Smooth muscle cell (in vitro differentiated cells): ENCODE data around the gene SEC31A. TPM values are rescaled to one million over a fixed set of nuclear protein-coding genes. Genes with fewer than 3 reads are reported as not detected.
A peak's percentile ranks its signal among the peaks of the same experiment; 100 is the strongest.

Source experiments
- DNase-seq: peaks from one replicate; lab custom pipeline; 2025; ENCODE audit not compliant: unreplicated experiment; lab: John Stamatoyannopoulos, UW
- H2AFZ ChIP-seq: fragments of 200-600 bp; sonication (generic); 2 replicates; pipeline ENCODE4 v1.6.0; 2016; ENCODE audit warnings: antibody characterized with exemption, low read depth, mild to moderate bottlenecking
- H3F3A ChIP-seq: fragments of 200-600 bp; sonication (generic); 2 replicates; pipeline ENCODE4 v1.6.0; 2017; ENCODE audit warnings: antibody characterized with exemption, low read depth
- H3K27ac ChIP-seq: fragments of 200-600 bp; sonication (generic); 2 replicates; pipeline ENCODE4 v1.5.1; 2016; ENCODE audit warnings: low read depth, mild to moderate bottlenecking
- H3K27me3 ChIP-seq: fragments of 200-600 bp; sonication (generic); 2 replicates; pipeline ENCODE4 v1.6.1; 2016; ENCODE audit warnings: low read depth, mild to moderate bottlenecking
- H3K36me3 ChIP-seq: fragments of 200-600 bp; sonication (generic); 2 replicates; pipeline ENCODE4 v1.5.1; 2016; ENCODE audit warnings: low read depth
- H3K4me1 ChIP-seq: fragments of 200-600 bp; sonication (generic); 2 replicates; pipeline ENCODE4 v1.5.1; 2016; ENCODE audit warnings: low read depth
- H3K4me2 ChIP-seq: fragments of 200-600 bp; sonication (generic); 2 replicates; pipeline ENCODE4 v1.6.0; 2016; ENCODE audit warnings: mild to moderate bottlenecking
- H3K4me3 ChIP-seq: fragments of 200-600 bp; sonication (generic); 2 replicates; pipeline ENCODE4 v1.5.1; 2016; ENCODE audit warnings: mild to moderate bottlenecking
- H3K79me2 ChIP-seq: fragments of 200-600 bp; sonication (generic); 2 replicates; pipeline ENCODE4 v1.6.0; 2016; ENCODE audit warnings: low read depth, mild to moderate bottlenecking
- H3K9ac ChIP-seq: fragments of 200-600 bp; sonication (generic); 2 replicates; pipeline ENCODE4 v1.6.0; 2016; ENCODE audit warnings: low read depth
- H3K9me3 ChIP-seq: fragments of 200-600 bp; sonication (generic); replicated peaks from 2 replicates; pipeline ENCODE4 v1.5.1; 2016; ENCODE audit warnings: low read depth
- H4K20me1 ChIP-seq: fragments of 200-600 bp; sonication (generic); 2 replicates; pipeline ENCODE4 v1.6.0; 2016; ENCODE audit warnings: low read depth
- CTCF ChIP-seq: fragments of 200-600 bp; sonication (generic); IDR thresholded peaks from 2 replicates; pipeline ENCODE4 v1.5.1; 2017; ENCODE audit warnings: borderline replicate concordance, mild to moderate bottlenecking, antibody characterized with exemption; ENCODE audit not compliant: insufficient read depth, poor library complexity, severe bottlenecking
- WGBS: methylation state at CpG from one replicate; pipeline ENCODE4 v1.1.7; 2016; ENCODE audit warnings: low lambda C conversion rate; 5-methylcytosine and 5-hydroxymethylcytosine counted together
- polyA plus RNA-seq: library from polyadenylated mRNA; unstranded; fragments of >200 nt; fragmentation: Nextera tagmentation; extraction: Ambion mirVana; gene quantifications from 2 replicates; pipeline ENCODE4 v1.2.1, GENCODE V29; 2016
- total RNA-seq: library from RNA; depleted of rRNA; stranded (reverse); fragments of >200 nt; gene quantifications from 2 replicates; pipeline ENCODE4 v1.2.3, GENCODE V29; 2014

The SEC31A gene
- total and polyA plus RNA-seq, 2 experiments from 2014 or later, result 315 to 490 TPM

DNA sequence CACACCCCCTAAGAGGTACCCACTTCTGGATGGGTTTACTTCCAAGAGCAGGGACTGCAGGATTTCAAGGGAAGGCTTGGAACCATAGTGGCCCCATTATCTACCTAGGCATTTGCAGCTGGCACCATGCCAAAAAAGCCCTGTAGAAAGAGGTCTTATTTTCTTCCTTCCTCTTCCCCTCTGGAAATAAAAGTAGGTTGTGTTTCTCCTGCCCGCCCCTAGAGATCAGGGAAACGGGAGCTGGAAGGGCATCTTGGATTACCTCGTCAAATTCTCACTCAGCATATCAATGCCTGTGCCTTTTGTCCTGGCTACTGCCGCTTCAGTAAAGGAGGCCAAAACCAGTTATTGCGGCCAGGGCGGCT lies 93.9 kb downstream of the SEC31A start:
- H3K36me3 ChIP-seq, result no peaks in the 10 kb centered on the region
- 11% methylated on average over 6 of the region's 6 CpGs for whole genome bisulfite sequencing

GRCh38 chr4:82792912-82793649 lies 97.9 kb downstream of the SEC31A start:
- Histone ChIP-seq H3F3A (no peaks in the 10 kb centered on the region), H2AFZ (no peak overlapping the region), H3K36me3 (no peaks in the 10 kb centered on the region), H3K9ac (no peak overlapping the region), H3K27ac (no peak overlapping the region), H3K4me3 (no peak overlapping the region), H3K27me3 (no peaks in the 10 kb centered on the region), H4K20me1 (peaks cover 37% of the 10 kb centered on the region), H3K4me1 (peaks cover 8% of the 10 kb centered on the region), H3K79me2 (peaks cover 19% of the 10 kb centered on the region), H3K9me3 (no peaks in the 10 kb centered on the region), H3K4me2 (no peak overlapping the region)
- no peak for TF ChIP-seq CTCF
- no peak for DNase-seq
- 69% methylated on average over 6 of the region's 6 CpGs for WGBS

More for the DNA sequence above, 93.9 kb downstream of the SEC31A start:
- Histone ChIP-seq H3F3A (no peaks in the 10 kb centered on the region), H3K79me2 (peaks cover 12% of the 10 kb centered on the region), H3K4me3 (peak overlapping the region; percentile 89), H4K20me1 (peaks cover 20% of the 10 kb centered on the region), H3K27ac (no peak overlapping the region), H3K9me3 (no peaks in the 10 kb centered on the region), H3K9ac (no peak overlapping the region), H2AFZ (no peak overlapping the region), H3K4me1 (peaks cover 10% of the 10 kb centered on the region), H3K27me3 (no peaks in the 10 kb centered on the region), H3K4me2 (peak overlapping the region; percentile 97)
- no peak for DNase-seq
- TF ChIP-seq CTCF, result no peak

GRCh38 chr4:82791179-82791578 lies 99.8 kb downstream of the SEC31A start:
- H3K9ac ChIP-seq, result no peak overlapping the region
- WGBS, result 84% methylated on average over 6 of the region's 6 CpGs

More at GRCh38 chr4:82791179-82791578, 99.8 kb downstream of the SEC31A start:
- H3K27me3 ChIP-seq, result no peaks in the 10 kb centered on the region
- DNase-seq, result no peak
- peaks cover 14% of the 10 kb centered on the region for H3K4me1 ChIP-seq
- no peak overlapping the region for H3K27ac ChIP-seq
- peaks cover 28% of the 10 kb centered on the region for H4K20me1 ChIP-seq
- no peaks in the 10 kb centered on the region for H3K9me3 ChIP-seq
- H3K79me2 ChIP-seq, result peaks cover 19% of the 10 kb centered on the region
- H3K4me3 ChIP-seq, result no peak overlapping the region
- H3F3A ChIP-seq, result no peaks in the 10 kb centered on the region
- TF ChIP-seq CTCF, result no peak
- H3K36me3 ChIP-seq, result no peaks in the 10 kb centered on the region
- no peak overlapping the region for H3K4me2 ChIP-seq
- H2AFZ ChIP-seq, result no peak overlapping the region
